ENCODE results near the gene SH2D6.
"Not testable (repeated sequence)": the region's sequence is repeated elsewhere in the genome, so short reads cannot be mapped to it uniquely, and the experiment has no call there.

The SH2D6 gene

DNA sequence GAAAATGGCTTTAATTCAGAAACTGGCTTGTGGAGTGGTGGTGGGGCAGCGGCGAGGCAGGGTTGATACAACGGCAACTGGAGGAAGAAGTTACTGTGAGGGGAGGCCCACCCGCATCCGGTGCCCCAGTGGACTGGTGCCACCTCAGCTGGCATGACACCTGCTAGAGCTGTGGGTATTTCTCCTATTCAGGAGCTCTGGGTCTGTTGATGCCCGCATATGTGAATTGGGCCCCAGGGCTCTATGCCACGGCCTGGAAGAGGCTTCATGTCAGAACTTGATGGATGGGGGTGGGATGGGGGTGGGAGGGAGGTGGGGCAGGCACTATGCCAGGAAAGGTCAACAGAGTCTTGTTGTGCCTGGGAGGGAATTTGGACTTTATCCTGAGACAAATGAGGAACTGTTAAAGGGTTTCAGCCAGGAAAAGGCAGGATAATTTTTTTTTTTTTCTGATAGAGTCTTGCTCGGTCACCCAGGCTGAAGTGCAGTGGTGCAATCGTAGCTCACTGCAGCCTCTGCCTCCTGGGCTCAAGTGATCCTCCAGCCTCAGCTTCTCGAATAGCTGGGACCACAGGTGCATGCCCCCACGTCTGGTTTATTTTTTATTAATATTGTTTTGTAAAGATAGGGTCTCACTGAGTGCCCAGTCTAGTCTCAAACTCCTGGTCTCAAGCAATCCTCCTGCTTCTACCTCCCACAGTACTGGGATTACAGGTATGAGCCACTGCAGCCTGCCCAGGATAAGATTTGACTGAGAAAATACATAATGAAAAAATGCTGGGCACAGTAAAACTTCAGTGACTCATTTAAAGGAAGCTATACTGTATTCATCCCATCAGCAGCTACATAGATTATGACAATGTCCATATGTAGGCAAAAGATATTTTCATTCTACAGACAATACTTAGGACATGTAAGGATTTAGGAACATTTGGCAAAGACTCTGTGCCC is 52.6 kb downstream of the SH2D6 start:
- DNase-seq (ENCODE audit: low spot score) = peak; percentile 10

DNA sequence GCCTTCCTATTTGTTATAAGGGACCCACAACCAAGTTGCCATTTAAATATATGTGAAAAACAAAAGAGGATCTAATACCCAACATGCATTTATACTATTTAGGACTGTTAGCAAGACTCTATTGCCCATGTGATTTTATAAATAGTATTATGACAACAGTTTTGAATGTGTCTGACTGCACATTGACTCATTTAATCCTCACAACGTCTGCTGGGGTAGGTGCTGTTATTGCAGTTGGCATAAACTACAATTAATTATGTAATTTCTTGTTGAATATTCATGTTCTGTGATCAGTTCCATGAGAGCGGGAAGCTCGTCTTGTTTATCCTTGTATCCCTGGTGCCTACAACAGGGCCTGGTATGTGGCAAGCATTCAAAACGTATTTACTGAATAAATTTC is 53.7 kb downstream of the SH2D6 start:
- DNase-seq (ENCODE audit: low spot score) = no peak

DNA sequence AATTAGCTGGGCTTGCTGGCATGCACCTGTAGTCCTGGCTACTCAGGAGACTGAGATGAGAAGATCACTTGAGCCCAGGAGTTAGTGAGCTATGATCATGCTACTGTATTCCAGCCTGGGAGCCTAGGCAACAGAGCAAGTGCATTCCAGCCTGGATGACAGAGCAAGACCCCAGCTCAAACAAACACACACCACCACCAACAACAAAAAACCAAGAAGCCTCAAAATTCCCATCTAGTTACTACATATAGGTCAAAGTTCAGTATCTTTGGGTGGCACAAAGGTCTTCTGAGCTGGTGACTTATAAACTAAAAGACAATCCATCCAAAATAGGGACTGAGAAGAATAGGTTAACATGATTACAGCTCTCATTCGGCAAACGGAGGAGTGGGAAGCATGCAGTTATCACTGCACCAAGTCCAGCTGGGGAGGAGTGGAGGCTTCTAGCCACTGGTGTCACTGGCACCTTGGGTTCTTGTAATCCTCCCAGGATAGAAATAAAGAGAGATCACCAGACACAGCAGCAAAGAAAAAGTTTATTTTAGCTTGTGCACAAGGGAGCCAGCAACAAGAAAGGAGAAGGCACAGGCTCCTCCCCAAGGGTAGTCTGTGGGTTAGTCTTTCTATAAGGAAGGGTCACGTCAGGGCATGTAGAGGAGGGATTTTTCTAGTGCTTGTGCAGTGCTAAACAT is 57.4 kb downstream of the SH2D6 start:
- no peak for DNase-seq (ENCODE audit: low spot score)

DNA sequence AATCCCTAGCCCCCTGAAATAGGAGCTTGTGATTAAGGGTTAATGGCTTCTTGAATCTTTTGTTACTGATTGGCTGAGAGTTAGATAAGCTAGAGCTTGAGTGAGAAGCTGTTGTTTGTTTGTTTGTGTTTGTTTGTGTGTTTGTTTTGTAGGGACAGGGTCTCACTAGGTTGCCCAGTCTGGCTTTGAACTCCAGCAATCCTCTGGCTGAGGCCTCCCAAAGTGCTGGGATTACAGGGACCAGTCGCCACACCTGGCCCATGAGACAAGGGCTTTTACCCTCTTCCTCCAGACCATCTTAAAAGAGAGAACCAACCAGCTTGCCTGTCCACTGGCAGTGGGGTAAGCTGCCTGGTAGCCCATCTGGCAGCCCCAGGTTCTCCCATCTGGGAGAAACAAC is 58.1 kb downstream of the SH2D6 start:
- DNase-seq (ENCODE audit: low spot score) = no peak

DNA sequence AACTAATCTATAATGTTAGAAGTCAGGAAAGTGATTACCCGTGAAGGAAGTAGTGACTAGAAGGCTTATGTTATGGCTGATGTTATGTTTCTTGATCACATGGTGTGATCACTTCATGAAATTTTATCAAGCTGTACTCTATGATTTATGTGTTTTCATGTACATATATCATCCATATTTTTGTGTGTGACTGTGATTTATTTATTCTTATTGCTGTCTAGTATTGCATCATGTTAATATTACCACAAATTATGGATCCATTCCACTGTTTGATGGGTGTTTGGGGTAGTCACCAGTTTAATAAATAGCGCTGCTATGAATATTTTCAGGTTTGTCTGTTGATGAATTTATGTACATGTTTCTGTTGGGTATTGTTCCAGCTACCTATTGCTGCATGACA is 59.4 kb downstream of the SH2D6 start:
- DNase-seq (ENCODE audit: low spot score) = no peak

DNA sequence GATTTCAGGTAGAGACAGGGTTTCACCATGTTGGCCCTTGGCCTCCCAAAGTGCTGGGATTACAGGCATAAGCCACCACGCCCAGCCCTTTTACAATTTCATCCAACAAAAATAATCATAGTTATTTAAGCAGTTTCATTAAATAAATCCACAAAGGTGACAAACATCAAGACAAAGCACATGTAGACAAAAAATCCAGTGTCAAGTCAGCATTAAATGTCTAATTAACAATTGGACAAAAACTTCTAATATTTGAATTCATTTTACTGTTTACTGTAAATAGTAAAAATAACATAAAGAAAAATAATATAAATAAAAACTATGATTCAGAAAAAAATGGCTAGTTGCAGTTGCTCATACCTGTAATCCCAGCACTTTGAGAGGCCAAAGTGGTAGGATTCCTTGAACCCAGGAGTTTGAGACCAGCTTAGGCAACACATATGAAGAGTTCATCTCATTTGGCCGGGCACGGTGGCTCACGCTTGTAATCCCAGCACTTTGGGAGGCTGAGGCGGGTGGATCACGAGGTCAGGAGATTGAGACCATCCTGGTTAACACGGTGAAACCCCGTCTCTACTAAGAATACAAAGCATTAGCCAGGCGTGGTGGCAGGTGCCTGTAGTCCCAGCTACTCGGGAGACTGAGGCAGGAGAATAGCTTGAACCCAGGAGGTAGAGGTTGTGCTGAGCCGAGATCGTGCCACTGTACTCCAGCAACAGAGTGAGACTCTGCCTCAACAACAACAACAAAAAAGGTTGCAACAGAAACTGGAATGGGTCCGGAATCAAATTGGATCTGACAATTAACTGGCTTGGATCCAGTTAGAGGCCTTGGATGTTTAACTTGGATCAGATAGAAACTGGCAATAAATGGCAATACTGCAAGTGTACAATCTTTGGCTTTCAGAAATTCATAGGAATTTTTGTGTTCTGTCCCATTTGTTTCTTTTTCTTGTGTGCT is 63.6 kb downstream of the SH2D6 start:
- no peak for DNase-seq (ENCODE audit: low spot score)

DNA sequence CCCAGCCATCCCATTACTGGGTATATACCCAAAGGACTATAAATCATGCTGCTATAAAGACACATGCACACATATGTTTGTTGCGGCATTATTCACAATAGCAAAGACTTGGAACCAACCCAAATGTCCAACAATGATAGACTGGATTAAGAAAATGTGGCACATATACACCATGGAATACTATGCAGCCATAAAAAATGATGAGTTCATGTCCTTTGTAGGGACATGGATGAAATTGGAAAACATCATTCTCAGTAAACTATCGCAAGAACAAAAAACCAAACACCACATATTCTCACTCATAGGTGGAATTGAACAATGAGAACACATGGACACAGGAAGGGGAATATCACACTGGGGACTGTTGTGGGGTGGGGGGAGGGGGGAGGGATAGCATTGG is 66.1 kb downstream of the SH2D6 start:
- not testable (repeated sequence) for DNase-seq (ENCODE audit: low spot score)

DNA sequence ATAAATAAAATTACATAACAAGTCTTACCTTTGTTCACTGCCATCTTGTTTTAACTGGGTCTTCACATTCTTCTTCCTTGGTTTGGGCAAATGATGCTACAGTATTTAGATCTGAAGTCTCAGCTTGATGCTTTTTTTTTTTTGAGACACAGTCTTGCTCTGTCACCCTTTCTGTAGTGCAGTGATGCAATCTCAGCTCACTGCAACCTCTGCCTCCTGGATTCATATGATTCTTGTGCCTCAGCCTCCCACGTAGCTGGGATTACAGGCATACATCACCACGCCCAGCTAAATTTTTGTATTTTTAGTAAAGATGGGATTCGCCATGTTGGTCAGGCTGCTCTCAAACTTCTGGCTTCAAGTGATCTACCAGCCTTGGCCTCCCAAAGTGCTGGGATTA is 67.3 kb downstream of the SH2D6 start:
- DNase-seq (ENCODE audit: low spot score) = no peak
